ENCODE results near the gene OR4C6. TPM values are rescaled to one million over a fixed set of nuclear protein-coding genes. Genes with fewer than 3 reads are reported as not detected.

The OR4C6 gene
- total RNA-seq, 2 experiments from 2014 or later: not detected

Other genes with a start within 250 kb of the OR4C6 start
- gene OR4C15, start 107.7 kb upstream of the OR4C6 start, total RNA-seq: not detected
- gene OR4C16, start 90.1 kb upstream of the OR4C6 start, total RNA-seq: not detected
- not detected for gene OR4C11, start 54.6 kb upstream of the OR4C6 start, total RNA-seq
- gene OR4P4, start 27.1 kb upstream of the OR4C6 start, total RNA-seq: not detected
- gene OR4S2, start 13.9 kb upstream of the OR4C6 start, total RNA-seq: not detected
- gene OR5D13, start 111.2 kb downstream of the OR4C6 start, total RNA-seq: not detected
- not detected for gene OR5D14, start 133.4 kb downstream of the OR4C6 start, total RNA-seq
- not detected for gene OR5L1, start 149.2 kb downstream of the OR4C6 start, total RNA-seq
- gene OR5D18, start 157.4 kb downstream of the OR4C6 start, total RNA-seq: not detected
- not detected for gene OR5L2, start 165.0 kb downstream of the OR4C6 start, total RNA-seq
- not detected for gene OR5D16, start 176.6 kb downstream of the OR4C6 start, total RNA-seq
- gene TRIM51, start 221.1 kb downstream of the OR4C6 start, total RNA-seq: not detected

All from activated CD4-positive, alpha-beta T cell treated with anti-CD3 and anti-CD28 coated beads, Interleukin-2, amount 10 ng/mL, durations not matched to agents 7 days and 5 days (primary cell).